ENCODE results near the gene TNIK. TPM values are rescaled to one million over a fixed set of nuclear protein-coding genes. Genes with fewer than 3 reads are reported as not detected.

Gene TNIK
- total and polyA plus RNA-seq, 2 experiments from 2014 or later = 14.6 to 34.3 TPM

DNA sequence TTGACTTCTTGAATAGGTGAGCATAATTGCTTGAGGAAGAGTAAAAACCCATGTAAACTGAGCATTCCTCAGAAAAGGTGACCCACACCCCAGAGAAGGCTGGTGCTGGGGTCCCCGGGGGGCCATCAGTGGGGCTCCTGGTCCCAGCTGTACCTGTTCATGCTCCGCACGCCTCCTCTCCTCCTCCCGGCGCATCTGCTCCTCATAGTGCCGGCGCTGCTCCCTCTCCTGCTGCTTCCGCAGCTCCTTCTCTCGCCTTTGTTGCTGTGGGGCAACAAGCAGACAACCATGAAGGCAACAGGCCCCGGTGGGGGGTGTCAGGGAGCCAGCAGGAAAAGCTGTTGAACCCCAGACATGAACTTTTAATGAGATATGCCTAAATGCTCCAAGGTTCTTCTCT lies 320.0 kb downstream of the TNIK start (continued):
- no peak for TF ChIP-seq REST (IDR thresholded peaks at IDR 0.05; ENCODE audit: unreplicated experiment)
- TF ChIP-seq STAT1 (IDR thresholded peaks at IDR 0.05; ENCODE audit: unreplicated experiment) = no peak
- TF ChIP-seq POLR2AphosphoS5 (IDR thresholded peaks at IDR 0.05; ENCODE audit: low read depth) = no peak
- TF ChIP-seq ZNF114 (CRISPR knock-in tag; IDR thresholded peaks at IDR 0.05) = no peak
- no peak for TF ChIP-seq ZNF462 (CRISPR knock-in tag; IDR thresholded peaks at IDR 0.05)
- no peak for TF ChIP-seq ETS1 (IDR thresholded peaks at IDR 0.05)
